HG02884 (cell line): Measurements from ENCODE around the gene TSHZ2.

ENCODE experiments used
- ATAC-seq: cut with Tn5 transposase; IDR thresholded peaks from one replicate; pipeline ENCODE4 v1.9.1; 2021; ENCODE audit warnings: mild to moderate bottlenecking, moderate library complexity; ENCODE audit not compliant: unreplicated experiment

TSHZ2 gene

DNA sequence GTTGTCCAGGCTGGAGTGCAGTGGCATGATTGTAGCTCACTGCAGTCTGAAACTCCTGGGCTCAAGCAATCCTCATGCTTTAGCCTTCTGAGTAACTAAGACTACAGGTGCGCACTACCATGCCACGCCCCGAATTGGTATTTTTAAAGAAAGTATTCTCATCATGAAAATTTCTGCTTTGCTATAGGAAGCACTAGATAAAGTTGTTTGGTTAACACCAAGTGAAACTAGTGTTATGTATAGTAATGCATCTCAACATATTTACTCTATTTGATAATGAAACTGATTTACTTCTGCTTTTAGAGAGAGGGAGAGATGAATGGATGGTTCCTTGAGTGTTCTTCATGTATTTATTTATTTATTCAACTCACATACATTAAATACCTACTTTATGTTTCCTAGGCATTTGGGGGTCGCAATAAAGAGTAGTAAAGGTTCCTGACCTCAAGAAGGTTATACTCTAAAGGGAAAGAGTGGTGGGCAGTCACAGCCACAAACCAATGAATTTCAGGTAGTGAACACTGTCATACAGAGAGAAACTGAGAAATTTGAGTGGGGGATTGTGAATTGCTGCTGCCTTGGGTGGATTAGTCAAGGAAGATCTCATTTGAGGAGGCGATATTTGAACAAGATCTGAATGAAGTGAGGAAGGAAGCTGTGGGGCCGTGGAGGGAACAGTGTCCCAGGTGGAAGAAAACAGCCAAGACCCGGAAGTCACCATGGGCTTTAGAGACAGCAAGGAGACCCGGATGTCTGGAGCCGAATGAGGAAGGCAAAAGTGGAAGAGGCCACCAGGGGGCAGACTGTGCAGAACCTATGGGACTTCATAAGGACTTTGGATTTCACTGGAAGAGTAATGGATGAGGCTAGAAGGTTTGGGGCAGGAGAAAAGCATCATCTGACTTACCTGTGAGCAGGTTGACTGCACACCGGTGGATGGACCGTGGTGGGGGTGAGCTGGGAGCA is 185.6 kb downstream of the TSHZ2 start:
- peak; percentile 63 for ATAC-seq

DNA sequence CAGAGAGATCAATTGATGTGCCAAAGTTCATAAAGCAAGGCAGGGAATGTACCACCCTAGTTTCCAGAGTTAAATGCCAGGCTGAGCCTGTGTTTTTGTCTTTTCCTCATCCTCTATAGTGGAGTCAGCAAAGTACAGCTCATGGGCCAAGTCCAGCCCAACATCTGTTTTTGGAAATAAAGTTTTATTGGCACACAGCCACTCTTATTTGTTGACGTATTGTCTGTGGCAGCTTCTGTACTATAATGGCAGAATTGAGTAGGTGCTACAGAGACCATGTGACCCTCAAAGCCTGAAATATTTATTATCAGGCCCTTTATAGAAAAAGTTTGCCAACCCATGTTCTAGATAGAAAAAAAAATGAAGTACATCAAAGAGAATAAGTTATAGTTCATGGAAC is 187.0 kb downstream of the TSHZ2 start:
- no peak for ATAC-seq

DNA sequence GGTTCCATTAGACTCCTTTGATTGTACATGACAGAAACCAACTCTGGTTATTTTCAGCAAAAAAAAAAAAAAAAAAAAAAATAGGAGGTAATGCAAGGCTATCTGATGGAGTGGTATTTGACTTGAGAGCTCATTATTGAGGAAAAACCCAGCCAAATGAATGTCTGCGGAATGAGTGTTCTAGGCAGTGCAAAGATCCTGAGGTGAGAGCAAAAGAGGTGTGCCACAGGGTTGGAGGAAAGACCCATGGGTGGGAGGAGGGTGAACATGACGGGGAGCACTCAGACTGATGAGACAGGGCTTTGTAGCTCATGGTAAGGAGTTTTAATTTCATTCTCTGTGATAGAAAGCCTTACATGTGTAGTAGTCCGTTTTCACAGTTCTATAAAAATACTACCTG is 188.9 kb downstream of the TSHZ2 start:
- no peak for ATAC-seq

DNA sequence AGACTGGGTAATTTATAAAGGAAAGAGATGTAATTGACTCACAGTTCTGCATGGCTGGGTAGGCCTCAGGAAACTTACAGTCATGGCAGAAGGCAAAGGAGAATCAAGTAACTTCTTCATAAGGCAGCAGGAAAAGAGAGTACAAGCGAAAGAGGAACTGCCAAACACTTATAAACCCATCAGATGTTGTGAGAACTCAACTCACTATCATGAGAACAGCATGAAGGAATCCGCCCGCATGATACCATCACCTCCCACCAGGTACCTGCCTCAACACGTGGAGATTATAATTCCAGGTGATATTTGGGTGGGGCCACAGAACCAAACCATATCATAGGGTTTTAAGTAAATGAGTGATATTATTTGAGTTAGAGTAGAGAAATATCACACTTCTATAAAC is 189.3 kb downstream of the TSHZ2 start:
- no peak for ATAC-seq

DNA sequence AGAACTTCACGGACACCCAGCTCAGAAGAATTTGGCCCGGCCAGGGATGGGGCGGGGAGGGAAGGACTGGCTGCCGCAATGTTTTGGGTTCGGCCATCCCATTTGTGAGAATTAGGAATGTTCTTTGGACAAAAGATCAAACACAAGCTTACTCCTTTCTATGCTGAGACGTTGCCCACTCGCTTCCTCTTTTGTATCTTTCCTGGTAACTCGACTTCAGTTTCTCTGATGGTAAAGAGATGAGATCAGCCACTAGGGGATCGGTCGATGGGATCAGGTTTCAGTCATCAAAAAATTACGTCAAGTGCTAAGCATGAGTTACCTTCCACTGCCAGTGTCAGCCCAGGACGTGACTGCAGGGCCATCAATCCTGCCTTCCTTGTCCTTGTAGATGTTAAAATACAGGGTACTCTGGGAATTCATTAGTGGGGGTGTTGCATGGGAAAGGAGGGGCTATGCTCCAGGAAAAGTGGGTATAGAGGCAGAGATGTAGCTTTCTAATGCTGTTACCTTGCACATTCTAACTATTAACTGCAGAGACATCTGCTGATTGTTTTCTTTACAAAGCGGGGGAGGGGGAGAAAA is 190.2 kb downstream of the TSHZ2 start:
- no peak for ATAC-seq

DNA sequence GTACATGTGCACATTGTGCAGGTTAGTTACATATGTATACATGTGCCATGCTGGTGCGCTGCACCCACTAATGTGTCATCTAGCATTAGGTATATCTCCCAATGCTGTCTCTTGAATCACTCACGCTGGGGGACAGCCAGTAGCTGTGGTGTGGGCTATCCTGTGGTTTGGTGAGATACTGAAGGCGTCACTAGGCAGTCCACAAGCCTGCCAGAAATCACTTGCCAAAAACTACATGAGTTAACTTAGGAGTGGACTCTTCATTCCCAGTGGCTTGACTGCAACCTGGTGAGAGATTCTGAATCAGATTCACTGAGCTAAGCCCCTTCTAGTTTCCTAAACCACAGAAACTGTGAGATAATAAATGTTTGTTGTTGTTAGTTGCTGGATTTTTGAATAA is 191.3 kb downstream of the TSHZ2 start:
- no peak for ATAC-seq

DNA sequence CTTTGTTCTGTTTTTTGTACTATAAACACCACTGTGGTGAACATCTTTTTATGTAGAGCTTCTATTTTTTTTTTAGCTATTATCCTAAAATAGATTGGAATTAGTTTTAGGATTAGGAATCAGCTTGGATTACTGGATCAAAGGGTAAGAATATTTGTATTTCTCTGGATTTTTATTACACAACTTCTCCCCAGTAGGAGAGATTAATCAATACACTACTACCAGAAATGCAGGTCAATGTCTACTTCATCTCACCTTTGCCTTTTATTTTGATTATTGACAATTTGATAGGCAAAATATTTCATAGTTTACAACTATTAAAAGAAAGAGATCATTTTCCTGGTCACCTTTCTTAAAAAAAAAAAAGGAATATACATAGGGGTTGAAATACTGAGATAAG is 191.9 kb downstream of the TSHZ2 start:
- ATAC-seq = no peak

DNA sequence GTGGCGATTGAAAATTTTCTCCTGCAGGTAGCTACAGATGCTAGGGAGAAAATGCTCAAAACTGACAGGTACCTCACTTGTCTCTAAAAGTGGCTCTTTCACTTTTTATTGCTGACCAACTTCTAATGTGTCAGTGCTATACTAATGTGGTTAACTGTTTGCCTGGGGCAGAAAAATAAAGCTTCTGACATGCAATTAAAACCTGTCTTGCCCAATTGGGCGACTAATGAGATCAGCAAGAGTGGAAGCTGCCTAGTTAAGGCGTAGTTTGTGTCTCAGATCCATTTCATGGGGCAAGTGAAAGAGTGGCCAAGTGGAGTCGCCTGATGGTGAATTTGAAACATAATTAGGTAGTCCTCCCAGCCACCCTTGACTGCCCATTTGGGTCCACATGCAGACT is 193.3 kb downstream of the TSHZ2 start:
- ATAC-seq = no peak

DNA sequence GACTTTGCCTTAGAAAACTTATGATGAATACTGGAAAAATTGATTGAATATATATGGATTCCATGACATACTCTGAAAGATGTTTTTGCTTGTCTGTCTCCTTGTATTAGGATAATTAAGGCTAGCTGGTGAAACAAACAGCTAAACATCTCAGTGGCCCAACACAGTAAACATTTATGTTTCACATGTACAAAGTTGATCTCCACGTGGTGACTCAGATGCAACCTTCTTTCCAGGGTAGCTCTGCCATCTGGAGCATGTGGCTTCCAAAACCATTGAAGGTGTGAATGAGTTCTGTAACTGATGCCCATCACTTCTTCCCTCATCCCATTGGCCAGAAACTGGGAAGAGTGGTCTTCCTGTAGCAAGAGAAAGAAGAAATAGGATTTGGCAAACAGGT is 196.3 kb downstream of the TSHZ2 start:
- no peak for ATAC-seq

DNA sequence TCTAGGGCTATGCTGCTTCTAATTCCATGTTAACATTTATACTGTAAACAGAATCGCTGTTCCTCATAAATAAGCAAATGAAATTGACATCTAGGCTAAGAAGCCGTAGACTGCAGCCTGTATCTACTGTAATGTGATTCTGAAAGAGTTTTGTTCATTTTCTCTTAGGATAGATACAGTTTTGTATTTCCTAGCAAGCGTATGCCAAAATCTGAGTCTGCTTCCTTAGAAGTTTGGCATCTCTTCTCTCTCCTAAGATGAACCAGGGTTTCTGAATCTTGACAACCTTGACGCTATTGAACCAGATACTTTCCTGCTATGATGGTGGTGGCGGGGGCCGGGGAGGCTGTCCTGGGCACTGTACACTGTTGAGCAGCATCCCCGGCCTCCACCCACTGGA is 198.0 kb downstream of the TSHZ2 start:
- no peak for ATAC-seq

DNA sequence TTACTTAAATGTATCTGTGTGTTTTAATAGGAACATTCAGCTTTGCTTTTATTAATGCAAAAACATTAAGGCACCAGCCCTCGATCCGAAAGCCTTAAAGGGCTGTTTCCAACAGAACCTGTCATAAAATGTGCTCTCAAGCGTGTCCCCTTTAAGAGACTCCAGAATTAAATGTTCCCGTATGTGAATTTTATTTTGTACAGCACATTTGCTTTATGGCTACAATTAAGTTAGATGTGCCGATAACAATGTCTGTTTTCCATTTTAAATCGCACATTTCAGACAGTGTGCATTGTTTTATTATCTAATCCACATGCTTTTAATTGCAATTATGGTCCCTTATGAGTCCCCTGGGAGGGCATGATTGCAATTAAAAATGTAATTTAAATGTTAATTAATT is 198.9 kb downstream of the TSHZ2 start:
- ATAC-seq = no peak

DNA sequence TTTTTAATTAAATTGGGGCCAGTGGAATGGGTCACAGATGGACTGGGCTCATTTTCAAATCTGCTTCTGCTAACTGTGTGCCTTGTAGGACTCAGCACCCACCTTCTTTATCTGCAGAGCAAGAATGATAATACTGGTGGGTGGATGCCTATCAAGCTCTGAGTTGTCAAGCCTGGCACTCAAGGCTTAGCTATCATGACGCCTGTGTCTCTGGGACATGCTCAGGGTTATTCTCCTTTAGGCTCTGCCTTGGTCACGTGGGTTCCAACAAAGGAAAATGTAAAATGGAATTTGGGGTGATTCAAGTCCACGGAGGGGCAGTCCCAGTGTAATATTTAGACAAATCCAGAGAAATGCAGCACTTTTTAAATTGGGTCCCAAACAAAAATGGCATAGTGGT is 202.3 kb downstream of the TSHZ2 start:
- ATAC-seq = no peak

DNA sequence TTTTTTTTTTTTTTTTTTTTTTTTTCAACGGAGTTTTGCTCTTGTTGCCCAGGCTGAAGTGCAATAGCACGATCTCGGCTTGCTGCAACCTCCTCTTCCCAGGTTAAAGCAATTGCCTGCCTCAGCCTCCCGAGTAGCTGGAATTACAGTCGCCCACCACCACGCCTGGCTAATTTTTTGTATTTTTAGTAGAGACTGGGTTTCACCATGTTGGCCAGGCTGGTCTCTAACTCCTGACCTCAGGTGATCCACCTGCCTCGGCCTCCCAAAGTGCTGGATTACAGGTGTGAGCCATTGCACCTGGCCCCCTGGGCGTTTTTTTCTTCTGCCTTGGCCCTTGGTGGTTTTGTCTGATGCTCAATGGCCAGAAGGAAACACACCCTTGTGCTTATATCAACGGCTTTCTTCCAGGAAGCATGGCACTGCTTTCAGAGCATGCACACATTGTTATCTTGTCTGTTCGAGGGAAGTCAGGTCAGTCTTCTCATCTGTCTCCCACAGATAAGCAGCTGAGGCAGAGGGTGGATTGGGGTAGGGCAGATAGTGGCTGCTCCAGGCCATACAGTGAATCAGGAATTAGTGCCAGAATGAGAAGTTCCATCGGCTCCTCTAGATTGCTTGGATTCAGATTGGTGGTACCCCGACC is 203.1 kb downstream of the TSHZ2 start:
- ATAC-seq = no peak

DNA sequence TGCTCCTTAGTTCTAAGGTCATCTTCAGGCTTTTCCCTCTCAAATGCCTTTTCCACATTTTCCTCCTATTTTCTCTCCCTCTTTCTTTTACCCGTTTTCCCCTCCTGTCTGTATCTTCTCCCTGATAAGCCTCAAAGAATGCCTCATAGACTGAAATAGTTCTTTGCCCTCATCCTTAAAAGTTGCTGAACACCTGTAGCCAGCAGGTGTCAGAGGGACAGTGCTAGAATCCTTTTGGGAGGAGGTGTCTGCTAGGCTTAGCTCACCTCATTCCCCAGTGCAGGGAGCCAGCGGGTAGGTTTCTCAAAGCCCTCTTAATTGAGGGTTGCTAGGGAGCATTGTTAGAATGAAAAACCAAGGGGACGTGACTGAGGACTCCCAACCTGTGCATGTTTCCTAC is 204.0 kb downstream of the TSHZ2 start:
- no peak for ATAC-seq

DNA sequence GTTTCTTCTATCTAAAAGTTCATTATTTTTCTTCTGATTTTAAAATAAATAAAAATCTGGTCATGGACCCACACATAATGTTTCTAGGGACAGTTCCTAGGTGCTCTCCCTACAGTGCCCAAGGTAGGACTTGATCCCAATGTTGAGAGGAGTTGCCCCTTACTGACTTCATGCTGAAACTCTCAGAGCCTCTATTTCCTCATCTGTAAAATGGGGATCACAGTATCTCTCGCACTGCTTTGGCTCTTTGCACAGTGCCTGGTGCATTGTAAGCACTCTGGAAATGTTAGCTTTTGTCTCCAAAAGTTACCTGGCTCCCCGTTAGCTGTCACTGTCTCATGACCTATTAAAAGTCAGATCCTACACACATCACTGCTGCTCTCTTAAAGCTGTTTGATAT is 205.5 kb downstream of the TSHZ2 start:
- ATAC-seq = no peak

DNA sequence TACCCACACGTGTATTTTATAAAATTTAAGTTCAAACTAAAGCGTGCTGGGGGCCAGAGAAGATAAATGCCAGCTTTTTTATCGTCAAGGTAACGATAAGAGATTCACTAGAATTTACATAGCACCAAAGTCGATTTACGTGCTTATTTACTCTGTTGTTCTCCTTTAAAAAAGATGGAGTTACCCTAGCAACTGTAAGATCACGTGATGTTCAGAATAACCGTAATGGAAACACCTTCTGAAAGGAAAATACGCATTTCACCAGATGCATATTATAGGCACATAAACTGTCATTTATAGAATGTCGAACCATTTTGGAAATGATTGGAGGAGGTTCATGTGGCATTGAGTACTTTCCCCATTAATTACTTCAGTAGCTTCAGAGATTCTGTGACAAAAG is 207.6 kb downstream of the TSHZ2 start:
- no peak for ATAC-seq

DNA sequence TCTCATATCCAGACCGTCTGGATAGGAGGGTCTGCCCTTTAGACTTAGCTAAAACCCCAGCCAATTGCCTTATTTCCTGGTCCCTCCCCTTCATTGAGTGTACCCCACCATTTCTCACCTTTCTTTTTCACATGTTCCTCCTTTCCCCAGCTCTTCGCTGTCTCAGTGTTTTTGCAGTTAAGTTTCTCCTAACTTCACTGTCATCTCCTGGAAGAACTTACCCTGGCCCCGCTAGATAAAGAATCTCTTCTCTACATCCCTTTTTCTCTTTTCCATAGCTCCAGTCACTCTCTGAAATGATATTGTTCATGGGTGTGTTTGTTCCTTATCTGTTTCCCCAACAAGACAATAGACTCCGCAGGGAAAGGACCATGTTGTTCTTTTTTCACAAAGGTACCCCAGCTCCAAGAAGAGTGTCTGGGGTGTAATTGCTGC is 208.8 kb downstream of the TSHZ2 start:
- no peak for ATAC-seq

DNA sequence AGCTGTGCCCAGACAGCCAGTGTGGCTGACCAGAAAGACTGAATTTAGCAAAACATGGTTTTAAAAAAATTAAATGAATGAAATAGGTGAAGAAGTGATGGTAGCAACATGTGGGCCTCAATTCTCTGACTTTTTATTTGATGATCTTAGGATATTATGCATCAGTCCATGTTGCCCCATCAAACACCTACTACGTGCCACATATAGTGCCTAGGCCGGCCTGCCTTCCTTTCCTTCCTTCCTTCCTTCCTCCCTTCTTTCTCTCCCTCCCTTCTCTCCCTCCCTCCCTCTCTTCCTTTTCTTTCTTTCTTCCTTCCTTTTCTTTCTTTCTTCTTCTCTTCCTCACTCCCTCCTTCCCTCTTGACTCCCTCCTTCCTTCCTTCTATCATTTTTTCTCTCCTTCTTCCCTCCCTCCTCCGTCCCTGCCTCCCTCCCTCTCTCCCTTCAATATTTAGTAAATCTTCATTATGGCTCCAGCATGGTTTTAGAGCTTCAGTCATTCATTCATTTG is 209.8 kb downstream of the TSHZ2 start:
- ATAC-seq = no peak

DNA sequence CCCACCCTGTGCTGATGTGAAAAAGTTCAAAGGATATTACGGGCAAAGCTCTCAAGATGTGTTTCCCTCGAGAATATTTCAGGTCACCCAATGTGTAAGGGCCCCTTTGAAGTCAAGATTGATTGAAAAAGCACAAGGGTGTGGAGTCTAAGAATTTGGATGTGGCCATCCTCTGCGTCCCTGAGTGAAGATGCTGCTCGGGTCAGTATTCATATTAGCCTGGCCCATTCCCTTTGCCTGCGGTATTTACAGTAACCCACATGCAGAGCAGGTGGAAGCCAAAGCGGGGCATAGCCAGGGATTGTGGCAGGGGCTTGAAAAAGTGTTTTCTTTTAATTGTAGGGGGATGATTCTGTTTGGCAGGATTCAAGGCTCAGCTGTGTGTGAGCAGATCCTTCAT is 211.0 kb downstream of the TSHZ2 start:
- no peak for ATAC-seq

DNA sequence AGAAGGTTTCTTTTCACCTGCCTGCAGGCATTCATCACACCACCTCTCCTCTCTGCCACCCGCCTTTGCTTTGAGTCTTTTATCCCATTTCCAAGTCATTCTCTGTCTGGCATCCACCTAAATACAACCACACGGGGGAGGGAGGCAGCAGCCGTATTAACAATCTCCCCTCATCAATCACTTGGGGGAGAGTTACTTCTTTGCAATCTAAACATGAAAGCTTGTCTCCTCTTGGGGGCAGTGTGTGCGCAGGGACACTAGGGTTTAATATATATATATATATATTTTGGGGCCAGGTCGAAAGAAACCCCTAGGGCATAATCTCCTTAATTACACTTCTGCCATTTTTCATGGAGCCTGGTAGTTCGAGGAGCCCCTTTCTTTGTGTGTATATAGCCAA is 214.5 kb downstream of the TSHZ2 start:
- no peak for ATAC-seq

DNA sequence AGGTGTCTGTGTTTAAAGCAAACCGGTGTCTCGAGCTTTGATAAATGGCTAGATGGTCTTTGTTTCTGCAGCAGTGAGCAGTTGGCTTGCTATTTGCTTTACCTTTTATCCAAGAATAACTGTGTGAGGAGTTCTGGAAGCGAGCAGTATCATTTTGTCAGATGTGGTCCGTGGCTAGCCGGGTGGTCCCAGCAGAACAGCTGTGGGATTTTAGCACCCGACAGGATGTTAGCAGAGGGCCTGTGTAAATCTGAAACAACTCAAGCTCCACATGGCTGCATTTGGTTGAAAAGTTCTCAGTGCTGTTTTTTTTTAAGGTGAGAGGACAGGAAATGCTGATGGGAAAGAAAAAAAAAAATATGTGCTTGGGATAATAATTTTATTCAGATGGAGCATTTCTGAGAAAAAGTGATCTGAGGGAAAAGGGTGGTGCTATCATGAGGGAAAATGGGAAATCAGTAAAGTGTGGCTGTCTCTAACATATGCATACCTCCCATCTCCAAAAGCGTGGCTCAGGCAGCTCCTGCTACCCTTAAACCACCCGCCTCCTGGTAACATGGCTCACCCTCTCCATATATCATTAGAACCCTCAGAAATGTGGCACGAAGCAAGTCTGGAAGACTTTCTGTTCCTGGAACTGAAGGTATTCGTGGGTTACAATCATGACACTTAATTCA is 215.4 kb downstream of the TSHZ2 start:
- no peak for ATAC-seq
